NCI-H446 treated with DMSO at 0.1 percent for 48 hours (cell line): ENCODE results near the gene PTPRN2.
"Not testable (repeated sequence)": the region's sequence is repeated elsewhere in the genome, so short reads cannot be mapped to it uniquely, and the experiment has no call there.

Experiments used
- DNase-seq: peaks from one replicate; lab custom pipeline; 2025; lab: John Stamatoyannopoulos, UW

The PTPRN2 gene

GRCh38 chr7:158366346-158366745, 221.3 kb downstream of the PTPRN2 start:
- DNase-seq: no peak

- DNase-seq: no peak
Observed at GRCh38 chr7:158365267-158365666, 222.4 kb downstream of the PTPRN2 start.

- no peak for DNase-seq
Observed at GRCh38 chr7:158364451-158364850, 223.2 kb downstream of the PTPRN2 start.

GRCh38 chr7:158362912-158363905, 224.4 kb downstream of the PTPRN2 start:
- DNase-seq: no peak

- DNase-seq: no peak
Observed at GRCh38 chr7:158362001-158362400, 225.6 kb downstream of the PTPRN2 start.

- DNase-seq: no peak
Observed at GRCh38 chr7:158361326-158361946, 226.2 kb downstream of the PTPRN2 start.

DNA sequence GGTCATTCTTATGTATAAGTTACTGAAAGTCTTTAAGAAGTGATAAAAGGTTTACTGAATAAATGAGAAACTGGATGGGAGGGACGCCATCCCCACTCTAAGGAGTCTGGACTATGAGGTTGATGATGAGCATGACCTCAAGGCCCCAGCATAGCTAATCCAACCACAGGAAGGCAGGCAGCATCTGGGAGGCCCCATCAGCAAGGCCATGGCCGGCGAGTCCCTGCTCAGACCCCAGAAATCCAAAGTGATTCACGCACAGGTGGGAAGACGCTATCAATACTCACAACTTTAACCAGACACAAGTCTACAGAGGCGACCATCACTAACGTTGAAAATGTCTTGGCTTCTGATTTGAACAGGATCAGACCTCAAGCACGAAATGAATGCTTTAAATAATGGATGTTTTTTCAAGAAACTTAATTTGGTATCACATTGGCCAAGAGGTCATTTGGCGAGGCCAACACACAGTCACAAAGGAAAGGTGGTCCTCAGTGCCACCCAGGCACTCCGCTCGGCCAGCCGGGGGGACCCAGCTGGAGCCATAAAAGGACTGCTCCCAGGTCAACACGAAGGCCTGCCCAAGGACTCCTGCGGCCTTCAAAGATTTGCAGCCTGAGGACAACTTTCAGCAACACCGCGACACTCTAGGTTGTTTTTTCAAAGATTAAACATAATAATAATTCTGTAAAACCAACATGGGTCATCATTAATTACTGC, 228.5 kb downstream of the PTPRN2 start:
- no peak for DNase-seq

DNA sequence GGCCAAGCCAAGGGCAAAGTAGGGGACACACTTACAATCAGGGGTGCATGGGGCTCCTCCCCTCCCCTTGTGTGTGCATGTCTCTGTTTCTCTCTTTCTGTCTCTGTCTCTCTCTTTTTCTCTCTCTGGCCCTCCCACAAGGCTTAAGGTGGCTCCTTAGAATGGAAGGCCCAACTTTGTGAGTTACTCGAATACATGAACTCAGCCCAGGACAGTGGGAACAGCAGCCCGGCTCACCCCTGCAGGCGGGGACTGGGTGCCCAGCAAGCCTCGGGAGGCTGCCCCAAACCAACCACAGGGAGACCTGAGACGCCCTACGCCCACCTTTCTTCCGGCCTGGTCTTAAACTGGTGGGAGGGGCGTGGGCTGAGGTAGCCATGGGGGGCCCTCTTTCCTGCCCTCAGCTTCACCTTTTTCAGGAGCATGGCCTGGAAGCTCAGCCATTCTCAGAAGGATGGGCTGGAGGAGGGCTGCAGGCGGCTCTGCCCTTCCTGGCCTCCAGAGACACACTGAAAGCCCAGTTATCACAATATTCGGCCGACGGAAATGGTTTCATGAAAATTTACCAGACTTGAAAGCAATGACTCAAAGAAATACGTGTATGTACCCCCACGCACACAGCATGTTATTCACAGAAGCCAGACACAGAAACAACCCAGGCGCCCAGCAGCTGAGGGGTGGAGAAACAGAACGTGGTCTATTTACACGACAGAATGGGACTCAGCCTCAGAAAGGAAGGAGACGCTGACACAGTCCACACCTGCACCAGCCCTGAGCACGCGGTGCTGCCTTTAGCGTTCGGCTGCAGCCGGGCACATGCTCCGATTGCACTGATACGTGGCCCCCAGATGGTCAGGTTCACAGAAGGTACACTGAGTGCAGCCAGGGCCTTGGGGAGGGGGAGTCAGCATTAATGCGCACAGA, 229.5 kb downstream of the PTPRN2 start:
- DNase-seq: no peak

DNA sequence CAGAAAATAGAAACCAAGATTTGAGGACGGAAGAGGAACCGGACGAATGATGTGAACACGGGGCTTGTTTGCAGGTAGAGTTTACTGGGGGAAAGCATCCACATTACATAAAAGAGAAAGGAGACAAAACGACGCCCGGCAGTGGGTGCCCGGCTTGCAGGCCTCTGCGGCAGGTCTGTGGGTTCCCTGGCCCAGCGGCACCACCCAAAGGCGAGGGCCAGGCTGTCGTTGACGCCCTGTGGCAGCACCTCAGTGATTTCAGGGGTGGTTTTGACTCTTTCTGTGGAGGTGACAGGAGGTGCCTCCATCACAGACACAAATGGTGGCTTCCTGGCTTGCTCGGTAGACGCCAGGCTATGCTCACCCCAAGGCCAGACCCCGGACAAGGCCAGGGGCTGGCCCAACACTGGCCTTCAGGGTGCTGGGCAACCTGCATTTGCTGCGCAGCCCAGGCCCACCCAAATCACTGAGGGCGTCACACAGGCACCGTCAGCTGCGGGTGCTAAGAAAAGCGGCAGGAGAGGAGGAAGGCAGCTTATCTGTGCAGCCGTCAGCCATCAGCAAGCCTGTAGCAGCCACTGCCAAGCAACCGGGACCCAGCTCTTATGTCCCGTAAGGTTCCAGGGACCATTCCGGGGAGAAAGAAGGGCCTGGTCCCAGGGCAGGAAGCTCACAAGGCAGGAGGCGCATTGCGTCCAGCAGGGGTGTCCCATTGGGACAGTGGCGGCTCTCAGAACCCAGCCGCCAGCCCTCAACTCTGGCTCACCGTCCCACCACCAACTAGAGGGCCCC, 230.3 kb downstream of the PTPRN2 start:
- no peak for DNase-seq

DNA sequence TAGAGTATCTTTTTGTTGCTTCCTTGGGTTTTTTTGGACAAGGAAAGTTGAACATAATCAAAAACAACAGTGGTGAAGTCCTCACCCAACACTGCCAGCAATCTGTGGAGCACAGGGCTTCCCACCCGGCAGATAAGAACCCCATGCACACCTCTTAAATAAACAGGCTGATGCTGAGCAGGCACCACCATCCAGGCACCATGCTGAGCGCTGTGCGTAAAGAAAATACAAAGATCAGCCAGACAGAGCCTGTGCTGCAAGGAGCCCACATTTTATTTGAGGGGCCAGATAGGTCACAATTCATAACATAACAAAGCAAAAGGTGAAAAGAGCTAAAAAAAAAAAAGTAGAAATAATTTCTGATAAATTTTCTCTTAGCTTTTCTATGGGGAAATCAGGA, 231.2 kb downstream of the PTPRN2 start:
- DNase-seq: no peak

GRCh38 chr7:158355456-158356065, 232.1 kb downstream of the PTPRN2 start:
- no peak for DNase-seq

DNA sequence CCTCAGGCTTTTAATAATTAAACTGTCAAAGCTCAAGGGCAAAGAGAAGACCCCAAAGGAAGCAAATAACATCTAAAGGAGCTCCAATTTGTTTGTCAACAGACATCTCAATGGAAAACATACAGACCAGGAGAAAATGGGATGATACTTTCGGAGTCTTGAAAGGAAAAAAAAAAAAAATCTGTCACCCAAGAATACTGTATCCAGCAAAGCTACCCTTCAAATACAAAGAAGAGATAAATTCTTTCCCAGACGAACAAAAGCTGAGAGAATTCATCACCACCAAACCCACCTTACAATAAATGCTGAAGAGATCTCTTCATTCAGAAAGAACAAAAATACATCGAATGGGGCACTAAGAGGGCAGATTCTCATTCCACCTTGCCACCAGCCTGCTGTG, 232.8 kb downstream of the PTPRN2 start:
- no peak for DNase-seq

GRCh38 chr7:158353606-158354570, 233.7 kb downstream of the PTPRN2 start:
- no peak for DNase-seq

GRCh38 chr7:158351899-158352729, 235.5 kb downstream of the PTPRN2 start:
- not testable (repeated sequence) for DNase-seq

DNA sequence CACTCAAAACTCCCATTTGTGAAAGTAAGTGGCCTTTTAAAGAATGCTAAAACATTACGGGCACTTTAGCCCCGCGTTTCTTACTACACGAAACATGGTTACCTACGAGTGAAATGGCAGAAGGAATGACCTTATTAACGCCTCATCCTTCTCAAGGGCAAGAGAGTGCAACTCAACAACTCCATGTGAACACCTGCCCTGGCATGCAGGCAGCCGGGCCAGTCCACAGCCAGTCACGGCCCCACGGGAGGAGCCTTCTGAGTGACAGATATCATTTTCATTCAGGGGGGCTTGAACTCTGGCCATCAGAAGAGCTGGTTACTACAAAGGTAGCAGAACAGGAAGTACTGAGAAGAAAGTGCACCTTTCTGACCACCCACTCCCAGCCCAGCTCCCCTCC, 236.1 kb downstream of the PTPRN2 start:
- no peak for DNase-seq

GRCh38 chr7:158351051-158351450, 236.6 kb downstream of the PTPRN2 start:
- DNase-seq: no peak

GRCh38 chr7:158350166-158350900, 237.3 kb downstream of the PTPRN2 start:
- DNase-seq: no peak
